Ammon's horn (tissue), 1 donor: ENCODE measurements around the gene KIF16B.
"Not testable (repeated sequence)": the region's sequence is repeated elsewhere in the genome, so short reads cannot be mapped to it uniquely, and the experiment has no call there.

Experiments
- DNase-seq: peaks from one replicate; pipeline ENCODE4 v3.0.0-alpha.2; 2016; ENCODE audit warnings: low spot score

The KIF16B gene, protein sequence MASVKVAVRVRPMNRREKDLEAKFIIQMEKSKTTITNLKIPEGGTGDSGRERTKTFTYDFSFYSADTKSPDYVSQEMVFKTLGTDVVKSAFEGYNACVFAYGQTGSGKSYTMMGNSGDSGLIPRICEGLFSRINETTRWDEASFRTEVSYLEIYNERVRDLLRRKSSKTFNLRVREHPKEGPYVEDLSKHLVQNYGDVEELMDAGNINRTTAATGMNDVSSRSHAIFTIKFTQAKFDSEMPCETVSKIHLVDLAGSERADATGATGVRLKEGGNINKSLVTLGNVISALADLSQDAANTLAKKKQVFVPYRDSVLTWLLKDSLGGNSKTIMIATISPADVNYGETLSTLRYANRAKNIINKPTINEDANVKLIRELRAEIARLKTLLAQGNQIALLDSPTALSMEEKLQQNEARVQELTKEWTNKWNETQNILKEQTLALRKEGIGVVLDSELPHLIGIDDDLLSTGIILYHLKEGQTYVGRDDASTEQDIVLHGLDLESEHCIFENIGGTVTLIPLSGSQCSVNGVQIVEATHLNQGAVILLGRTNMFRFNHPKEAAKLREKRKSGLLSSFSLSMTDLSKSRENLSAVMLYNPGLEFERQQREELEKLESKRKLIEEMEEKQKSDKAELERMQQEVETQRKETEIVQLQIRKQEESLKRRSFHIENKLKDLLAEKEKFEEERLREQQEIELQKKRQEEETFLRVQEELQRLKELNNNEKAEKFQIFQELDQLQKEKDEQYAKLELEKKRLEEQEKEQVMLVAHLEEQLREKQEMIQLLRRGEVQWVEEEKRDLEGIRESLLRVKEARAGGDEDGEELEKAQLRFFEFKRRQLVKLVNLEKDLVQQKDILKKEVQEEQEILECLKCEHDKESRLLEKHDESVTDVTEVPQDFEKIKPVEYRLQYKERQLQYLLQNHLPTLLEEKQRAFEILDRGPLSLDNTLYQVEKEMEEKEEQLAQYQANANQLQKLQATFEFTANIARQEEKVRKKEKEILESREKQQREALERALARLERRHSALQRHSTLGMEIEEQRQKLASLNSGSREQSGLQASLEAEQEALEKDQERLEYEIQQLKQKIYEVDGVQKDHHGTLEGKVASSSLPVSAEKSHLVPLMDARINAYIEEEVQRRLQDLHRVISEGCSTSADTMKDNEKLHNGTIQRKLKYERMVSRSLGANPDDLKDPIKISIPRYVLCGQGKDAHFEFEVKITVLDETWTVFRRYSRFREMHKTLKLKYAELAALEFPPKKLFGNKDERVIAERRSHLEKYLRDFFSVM (N-terminal part only)

DNA sequence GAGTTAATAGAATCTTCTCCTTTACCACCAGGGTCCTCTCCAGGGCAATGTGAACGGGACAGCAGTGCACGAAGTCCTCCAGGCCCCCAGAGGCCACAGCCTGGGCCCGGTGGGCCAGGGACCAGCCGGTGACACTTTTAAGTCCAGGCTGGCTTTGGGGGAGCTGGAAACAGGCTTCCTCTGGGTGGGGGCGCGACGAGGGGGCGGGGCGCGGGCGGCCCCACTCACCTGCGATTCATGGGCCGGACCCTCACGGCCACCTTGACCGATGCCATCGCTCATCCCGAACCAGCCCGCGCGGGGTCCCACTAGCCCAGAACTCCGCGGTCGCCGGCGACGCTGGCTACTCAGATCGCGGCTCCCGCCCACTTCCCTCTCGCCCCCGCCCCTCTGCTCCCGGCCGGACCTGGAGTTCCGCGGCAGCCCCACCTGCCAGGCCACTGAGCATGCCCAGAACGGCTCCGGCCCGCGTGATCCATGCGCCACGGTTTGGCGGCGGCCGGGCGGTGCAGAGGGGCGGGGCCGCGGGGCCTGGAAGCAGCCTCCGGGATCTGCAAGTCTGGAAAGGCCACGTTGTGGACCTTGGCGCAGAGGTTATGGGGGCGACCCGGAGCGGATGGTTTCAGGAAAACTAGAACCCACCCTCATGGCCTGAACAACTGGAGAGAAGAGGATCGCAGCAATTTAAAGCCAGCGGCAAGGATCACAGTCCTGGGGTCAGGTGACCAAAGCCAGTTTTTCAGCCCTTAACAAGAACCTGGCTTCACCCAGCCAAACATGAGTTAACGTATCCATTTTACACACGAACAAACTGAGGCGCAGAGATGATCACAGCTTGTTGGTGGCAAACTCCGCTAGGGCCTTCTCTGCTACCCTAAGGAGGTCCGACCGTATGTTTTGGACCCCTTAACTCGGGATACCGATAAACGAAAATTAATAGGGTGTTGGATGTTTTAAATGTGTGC is at the start of gene KIF16B:
TSS of gene KIF16B (minus strand) at position 448 of the 965 bp plus-strand sequence. CDS start at position 275, 173 bp downstream.
- peak; percentile 89 for DNase-seq

GRCh38 chr20:16622501-16622900 is 49.3 kb upstream of the KIF16B start:
- no peak for DNase-seq

DNA sequence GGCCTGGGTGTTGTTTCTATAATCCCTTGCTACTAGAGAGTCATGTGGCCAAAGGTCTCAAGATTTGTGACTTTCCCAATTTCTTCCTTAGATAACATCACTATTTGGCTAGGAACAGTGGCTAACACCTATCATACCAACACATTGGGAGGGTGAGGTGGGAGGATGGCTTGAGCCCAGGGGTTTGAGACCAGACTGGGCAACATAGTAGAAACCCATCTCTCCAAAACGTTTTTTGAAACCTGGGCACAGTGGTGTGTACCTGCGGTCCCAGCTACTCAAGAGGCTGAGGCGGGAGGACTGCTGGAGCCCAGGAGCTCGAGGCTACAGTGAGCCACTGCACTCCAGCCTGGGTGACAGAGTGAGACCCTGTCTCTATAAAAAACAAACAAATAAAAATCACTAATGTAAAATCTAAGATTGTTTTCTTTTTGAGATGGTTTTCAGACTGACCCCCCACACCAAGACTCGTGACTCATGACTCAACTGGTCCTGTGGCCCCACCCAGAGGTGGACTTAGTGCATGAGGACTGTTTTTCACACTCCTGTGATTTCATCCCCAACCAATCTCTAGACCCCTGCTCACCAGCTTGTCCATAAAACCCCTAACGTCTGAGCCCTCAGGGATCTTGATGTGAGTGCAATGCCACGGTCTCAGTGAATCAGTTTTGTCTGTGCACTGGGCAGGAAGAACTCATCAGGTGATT is 48.3 kb upstream of the KIF16B start:
- no peak for DNase-seq

GRCh38 chr20:16620961-16621360 is 47.7 kb upstream of the KIF16B start:
- no peak for DNase-seq

- DNase-seq: no peak
Measured at GRCh38 chr20:16619953-16620352, 46.7 kb upstream of the KIF16B start.

DNA sequence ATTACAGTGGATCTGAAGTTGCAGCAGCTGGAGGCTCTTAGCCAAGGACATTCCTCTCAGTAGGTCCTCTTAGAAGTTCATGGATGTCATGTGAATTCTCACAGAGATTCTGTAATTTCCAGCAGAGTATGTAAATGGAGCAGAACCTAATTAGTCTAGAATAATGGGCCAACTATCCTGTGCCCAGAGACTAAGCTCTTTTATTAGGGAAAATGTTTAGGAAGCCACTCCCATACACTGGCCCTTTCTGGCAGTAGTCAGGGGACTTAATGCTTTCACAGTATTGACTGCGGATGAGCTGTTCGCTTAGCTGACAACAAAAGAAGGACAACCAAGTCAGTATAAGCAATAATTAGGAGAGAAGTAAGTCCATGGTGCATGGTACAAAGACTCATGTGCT is 43.8 kb upstream of the KIF16B start:
- no peak for DNase-seq

DNA sequence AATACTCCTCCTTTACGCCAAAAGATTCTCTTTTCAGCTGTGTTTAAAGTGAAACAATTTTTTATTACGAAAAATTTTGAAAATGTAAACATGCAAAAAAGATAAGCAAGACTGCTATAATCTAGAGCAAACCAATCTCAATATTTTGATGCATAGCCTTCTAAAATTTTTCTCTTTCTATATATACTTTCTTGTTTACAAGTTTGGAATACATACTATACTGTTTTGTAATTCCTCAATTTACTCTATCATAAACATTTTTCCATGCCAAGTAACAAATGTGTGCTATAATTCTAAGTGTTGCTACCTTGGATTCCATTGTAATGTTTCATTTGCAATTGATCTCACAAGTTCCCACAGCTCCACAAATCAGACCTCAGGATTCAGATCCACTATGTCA is 43.1 kb upstream of the KIF16B start:
- DNase-seq: no peak

GRCh38 chr20:16615199-16615598 is 42.0 kb upstream of the KIF16B start:
- peak; percentile 6 for DNase-seq

- DNase-seq: no peak
Measured at GRCh38 chr20:16613954-16614353, 40.7 kb upstream of the KIF16B start.

GRCh38 chr20:16612706-16613105 is 39.5 kb upstream of the KIF16B start:
- DNase-seq: no peak

DNA sequence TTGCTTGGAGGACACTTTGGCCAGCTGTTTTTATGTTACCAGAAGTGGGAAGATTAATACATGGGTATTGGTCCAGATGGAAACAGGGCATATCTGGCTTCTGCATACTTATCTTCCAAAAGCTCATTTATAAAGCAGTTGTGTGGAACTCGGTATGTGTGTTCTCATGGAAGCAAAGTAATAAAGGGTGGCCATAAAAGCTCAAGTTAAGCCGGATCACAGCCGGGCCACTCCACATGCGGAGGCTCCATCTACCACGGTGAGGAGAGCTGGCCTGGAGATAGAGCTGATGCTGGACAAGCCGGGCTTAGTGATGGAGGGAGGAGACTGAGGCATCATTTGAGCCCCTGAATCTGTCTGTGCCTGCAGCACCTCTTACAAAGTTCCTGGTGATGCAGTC is 38.6 kb upstream of the KIF16B start:
- no peak for DNase-seq

DNA sequence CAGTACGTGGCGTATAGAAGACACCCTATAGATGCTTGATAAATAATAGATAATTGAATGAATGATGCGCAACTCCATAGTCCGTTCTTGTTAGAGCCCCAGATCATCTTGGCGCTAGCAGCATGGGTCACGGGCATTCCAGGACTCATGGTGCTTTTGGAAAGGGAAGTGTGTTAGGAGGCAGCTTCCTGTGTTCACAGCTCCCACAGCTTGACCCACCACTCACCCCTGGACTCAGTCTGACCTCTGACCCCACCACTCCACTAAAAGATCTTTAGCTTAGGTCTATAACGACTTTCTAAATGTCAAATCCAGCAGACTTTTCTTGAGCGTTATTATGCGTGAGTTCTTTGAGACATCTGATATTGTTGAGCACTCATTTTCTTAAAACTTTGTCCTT is 35.8 kb upstream of the KIF16B start:
- no peak for DNase-seq

- peak; percentile 9 for DNase-seq
Measured at GRCh38 chr20:16608277-16608650, 35.0 kb upstream of the KIF16B start.

DNA sequence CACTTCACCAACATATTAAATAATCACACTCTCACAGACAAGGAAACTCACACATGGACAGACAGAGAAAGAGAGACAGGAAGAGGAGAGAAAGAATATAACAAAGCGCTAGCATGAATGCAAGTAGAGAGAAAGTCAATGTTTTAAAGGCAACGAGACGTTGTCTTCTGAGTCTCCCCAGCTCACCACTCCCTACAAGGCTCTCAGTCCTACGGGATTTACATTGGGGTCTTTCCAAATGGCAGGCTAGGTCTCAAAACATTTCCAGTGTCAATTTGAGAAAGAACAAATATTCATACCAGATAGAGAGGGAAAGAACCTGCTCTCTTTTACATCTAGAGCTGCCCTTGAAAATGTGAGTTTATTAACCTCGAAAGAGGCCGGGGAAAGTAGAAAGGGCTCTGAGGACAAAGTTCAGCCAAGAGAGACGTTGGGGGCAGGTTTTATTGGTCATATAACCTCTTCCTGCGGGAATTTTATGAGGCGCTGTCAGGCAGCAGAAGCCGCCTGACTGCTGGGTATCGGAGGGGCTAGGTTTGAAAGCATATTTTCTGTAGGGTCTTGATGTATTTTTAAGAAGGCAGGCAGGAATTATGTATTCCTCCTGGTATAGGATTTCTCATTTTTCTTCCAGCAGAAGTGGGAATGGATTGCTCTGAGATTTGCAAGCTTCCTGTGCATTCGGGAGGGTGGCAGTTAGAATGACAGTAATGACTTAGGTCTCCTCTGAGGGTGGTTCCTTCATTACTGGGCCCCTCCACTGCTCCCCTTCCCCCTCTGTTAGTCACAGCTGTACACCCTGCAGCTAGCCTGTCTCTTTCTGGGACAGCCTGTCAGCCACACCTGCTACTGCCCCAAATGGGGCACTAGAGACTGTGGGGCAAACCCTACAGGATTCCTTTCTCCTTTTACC is 34.4 kb upstream of the KIF16B start:
- DNase-seq: no peak

DNA sequence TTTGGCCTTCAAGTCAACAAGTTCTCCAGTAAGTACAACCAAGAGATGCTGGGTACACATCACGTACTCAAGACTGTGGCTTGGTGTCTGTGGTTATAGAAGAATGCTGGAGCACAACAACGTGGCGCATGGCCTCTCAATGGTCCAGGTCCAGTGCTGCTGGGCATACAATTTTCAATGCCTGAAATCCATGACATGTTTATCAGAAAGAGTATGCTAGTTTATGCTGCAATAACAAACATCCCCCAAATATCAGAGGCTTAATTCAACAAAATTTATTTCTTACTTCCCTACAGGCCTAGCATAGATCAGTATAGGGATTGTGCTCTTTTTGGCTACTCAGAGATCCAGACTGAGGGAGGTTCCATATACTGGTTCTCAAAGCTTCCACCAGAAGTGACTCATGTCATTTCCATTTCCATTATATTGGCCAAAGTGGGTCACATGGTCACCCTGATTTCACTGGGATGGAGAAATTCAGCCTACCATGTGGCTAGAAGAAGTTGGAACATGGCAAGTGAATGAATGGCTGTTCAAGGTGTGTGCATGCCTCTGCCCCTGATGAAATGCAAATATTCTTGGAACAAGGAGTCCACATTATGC is 33.3 kb upstream of the KIF16B start:
- no peak for DNase-seq

GRCh38 chr20:16601047-16601446 is 27.8 kb upstream of the KIF16B start:
- peak; percentile 20 for DNase-seq

DNA sequence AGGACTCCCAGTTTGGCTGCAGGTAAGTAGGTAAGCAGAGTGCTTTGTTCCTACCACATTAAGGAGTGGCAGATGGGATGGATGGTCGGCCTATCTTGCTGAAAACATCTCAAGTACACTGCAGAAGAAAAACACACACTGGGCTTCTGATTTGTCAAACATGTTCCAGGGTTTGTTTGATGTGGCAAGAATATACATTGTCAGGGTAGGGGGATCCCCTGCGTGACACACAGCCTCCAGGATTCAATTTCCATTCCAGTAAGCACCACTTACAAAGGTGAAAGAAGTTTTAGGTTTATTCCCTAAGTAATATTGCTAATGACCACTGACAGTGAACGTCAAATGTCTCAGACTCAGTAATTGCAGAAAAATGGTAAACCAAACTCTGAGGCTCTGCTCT is 26.0 kb upstream of the KIF16B start:
- no peak for DNase-seq

DNA sequence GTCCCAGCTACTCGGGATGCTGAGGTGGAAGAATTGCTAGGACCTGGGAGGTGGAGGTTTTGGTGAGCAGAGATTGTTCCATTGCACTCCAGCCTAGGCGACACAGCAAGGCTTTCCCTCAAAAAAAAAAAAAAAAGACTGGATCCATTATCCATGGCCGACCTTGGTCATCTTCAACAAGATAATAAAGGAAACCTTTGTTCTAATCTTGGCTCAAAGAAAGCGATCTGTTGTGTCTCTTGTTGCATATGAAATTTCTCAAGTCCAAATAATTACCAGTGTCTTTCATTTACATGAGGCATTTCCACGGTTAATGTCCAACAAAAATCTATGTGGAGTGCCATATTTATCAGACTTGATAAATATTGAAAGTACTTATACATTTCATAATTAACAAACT is 23.7 kb upstream of the KIF16B start:
- DNase-seq: no peak

- DNase-seq: not testable (repeated sequence)
Measured at GRCh38 chr20:16596404-16596803, 23.2 kb upstream of the KIF16B start.
